H1 (cell line): ENCODE results near the gene PBX3.

Experiments
- CTBP2 ChIP-seq: IDR thresholded peaks from 2 replicates; pipeline ENCODE4 v1.7.0; 2011; ENCODE audit warnings: borderline replicate concordance, mild to moderate bottlenecking, moderate library complexity, mixed read lengths, low read length; ENCODE audit not compliant: insufficient read depth, insufficient read length
- CTCF ChIP-seq, 3 experiments: IDR thresholded peaks; 1 replicate in 2 of 3; 2 replicates in 1 of 3; pipeline versions ENCODE4 v1.5.1 to v1.6.1; 2011; ENCODE audit warnings: low read length in 3 of 3, mild to moderate bottlenecking in 3 of 3, inconsistent platforms in 2 of 3, low read depth in 1 of 3, moderate library complexity in 1 of 3; ENCODE audit not compliant: insufficient read depth in 1 of 3; ENCODE audit errors: control extremely low read depth in 1 of 3
- EP300 ChIP-seq, 2 experiments: IDR thresholded peaks; 1 replicate in 1 of 2; 2 replicates in 1 of 2; pipeline ENCODE4 v1.6.1; 2011 to 2012; ENCODE audit warnings: low read depth in 2 of 2, low read length in 2 of 2, mild to moderate bottlenecking in 2 of 2, borderline replicate concordance in 1 of 2, inconsistent platforms in 1 of 2, moderate library complexity in 1 of 2
- EZH2 ChIP-seq: fragments of 200-600 bp; sonication (generic); IDR thresholded peaks from 2 replicates; pipeline ENCODE4 v1.7.1; 2012; ENCODE audit warnings: low read depth, mild to moderate bottlenecking, moderate library complexity, low read length, inconsistent platforms; ENCODE audit not compliant: severe bottlenecking
- HDAC6 ChIP-seq: IDR thresholded peaks from one replicate; pipeline ENCODE4 v1.7.1; 2012; ENCODE audit warnings: low read depth, mild to moderate bottlenecking, inconsistent platforms, low read length, moderate library complexity
- KDM1A ChIP-seq: fragments of 200-600, 300-600 bp; sonication (generic); IDR thresholded peaks from 2 replicates; pipeline ENCODE4 v1.7.1; 2016; ENCODE audit warnings: mild to moderate bottlenecking, low read length, borderline replicate concordance
- NRF1 ChIP-seq: IDR thresholded peaks from 2 replicates; pipeline ENCODE4 v1.6.1; 2011; ENCODE audit warnings: mild to moderate bottlenecking, low read depth, low read length, improper control_type of control experiment
- POLR2A ChIP-seq, 2 experiments: IDR thresholded peaks; 1 replicate in 1 of 2; 2 replicates in 1 of 2; pipeline ENCODE4 v1.6.1; 2011; ENCODE audit warnings: low read depth in 2 of 2, low read length in 2 of 2, mild to moderate bottlenecking in 2 of 2; ENCODE audit errors: control extremely low read depth in 1 of 2
- POLR2AphosphoS5 ChIP-seq: IDR thresholded peaks from 2 replicates; pipeline ENCODE4 v1.6.1; 2011; ENCODE audit warnings: low read depth, low read length
- USF2 ChIP-seq: IDR thresholded peaks from 2 replicates; pipeline ENCODE4 v1.6.1; 2011; ENCODE audit warnings: low read length, improper control_type of control experiment
- ZNF274 ChIP-seq: IDR thresholded peaks from 2 replicates; pipeline ENCODE4 v1.7.0; 2012; ENCODE audit warnings: low read length, borderline replicate concordance; ENCODE audit errors: extremely low read depth

DNA sequence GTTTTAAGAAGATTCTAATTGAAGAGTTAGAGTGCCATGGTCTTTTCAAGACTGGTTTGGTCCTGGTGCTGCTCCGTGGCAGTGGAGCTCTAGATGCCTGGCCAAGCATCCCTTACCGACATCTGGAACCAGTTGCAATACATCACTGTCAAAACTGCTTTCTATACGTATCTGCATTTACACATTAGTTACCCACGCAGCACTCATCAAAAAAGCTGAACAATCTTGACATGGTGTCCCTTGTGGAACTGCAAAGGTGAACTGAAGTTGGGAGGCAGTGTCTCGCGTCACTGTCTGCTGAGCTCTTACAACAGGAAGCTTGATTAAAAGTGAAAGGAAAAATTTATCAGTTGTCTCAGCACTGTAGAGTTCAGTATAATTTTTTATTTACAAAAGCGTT lies 82.6 kb downstream of the PBX3 start:
- TF ChIP-seq NRF1 (no peak), EP300 (IDR thresholded peaks at IDR 0.05; ENCODE audit: borderline replicate concordance in 1 of 2, low read depth in 2 of 2, low read length in 2 of 2) (no peak), USF2 (no peak), CTCF (IDR thresholded peaks at IDR 0.05; ENCODE audit: control extremely low read depth in 1 of 3, insufficient read depth in 1 of 3, low read depth in 1 of 3, low read length in 3 of 3) (no peak), HDAC6 (no peak), POLR2AphosphoS5 (no peak), CTBP2 (no peak), POLR2A (IDR thresholded peaks at IDR 0.05; ENCODE audit: control extremely low read depth in 1 of 2, low read depth in 2 of 2, low read length in 2 of 2) (no peak), KDM1A (no peak), EZH2 (no peak), ZNF274 (no peak)
